Suprapubic skin (tissue), 4 donors: ENCODE measurements around the gene PIEZO1. TPM values are rescaled to one million over a fixed set of nuclear protein-coding genes. Genes with fewer than 3 reads are reported as not detected.

Source experiments
- DNase-seq, 2 donors: peaks; one replicate each; pipeline ENCODE4 v3.0.0-alpha.2; 2019; ENCODE audit warnings: low spot score in 2 of 2
- H3K27ac ChIP-seq: fragments of 200-600 bp; sonication (generic); one replicate; pipeline ENCODE4 v1.5.1; 2019
- H3K27me3 ChIP-seq: fragments of 200-600 bp; sonication (generic); one replicate; pipeline ENCODE4 v1.5.1; 2019
- H3K36me3 ChIP-seq: fragments of 200-600 bp; sonication (generic); one replicate; pipeline ENCODE4 v1.5.1; 2019
- H3K4me1 ChIP-seq: fragments of 200-600 bp; sonication (generic); one replicate; pipeline ENCODE4 v1.5.1; 2019
- H3K4me3 ChIP-seq: fragments of 200-600 bp; sonication (generic); one replicate; pipeline ENCODE4 v1.5.1; 2019; ENCODE audit warnings: mild to moderate bottlenecking
- H3K9me3 ChIP-seq: fragments of 200-600 bp; sonication (generic); one replicate; pipeline ENCODE4 v1.5.1; 2019
- CTCF ChIP-seq, 2 donors: fragments of 200-600 bp in 1 of 2; fragments of 450-650 bp in 1 of 2; sonication (generic) in 1 of 2; IDR thresholded peaks; one replicate each; pipeline ENCODE4 v1.5.1; 2016 to 2019; ENCODE audit warnings: antibody characterized with exemption in 2 of 2, mild to moderate bottlenecking in 1 of 2, moderate library complexity in 1 of 2
- EP300 ChIP-seq: sonication (generic); formaldehyde crosslinking; IDR thresholded peaks from one replicate; pipeline ENCODE4 v1.6.1; 2017; ENCODE audit warnings: antibody characterized with exemption
- POLR2A ChIP-seq, 2 donors: fragments of 450-650 bp; IDR thresholded peaks; one replicate each; pipeline ENCODE4 v1.6.1; 2017; ENCODE audit warnings: antibody characterized with exemption in 2 of 2, mild to moderate bottlenecking in 2 of 2, moderate library complexity in 2 of 2
- POLR2AphosphoS5 ChIP-seq, 3 donors: sonication (generic); formaldehyde crosslinking; IDR thresholded peaks; one replicate each; pipeline ENCODE4 v1.6.1; 2017; ENCODE audit warnings: antibody characterized with exemption in 3 of 3
- WGBS: methylation state at CpG from one replicate; pipeline ENCODE4 v1.1.5; 2018; 5-methylcytosine and 5-hydroxymethylcytosine counted together
- total RNA-seq, 4 donors: library from RNA; depleted of rRNA; stranded (reverse); fragments of >200 nt; gene quantifications; one replicate each; pipeline ENCODE4 v1.1.0, GENCODE V29; 2016

PIEZO1 gene
- total RNA-seq, 4 donors from 2014 or later: 185 to 269 (median 224) TPM

- Histone ChIP-seq H3K27ac (no peak overlapping the region), H3K9me3 (no peaks in the 10 kb centered on the region), H3K36me3 (peaks cover 44% of the 10 kb centered on the region), H3K4me3 (no peak overlapping the region), H3K4me1 (peaks cover 8% of the 10 kb centered on the region), H3K27me3 (no peaks in the 10 kb centered on the region)
- DNase-seq: no peak
- TF ChIP-seq POLR2AphosphoS5 (IDR thresholded peaks at IDR 0.05) (no peak), CTCF (IDR thresholded peaks at IDR 0.05) (no peak), POLR2A (IDR thresholded peaks at IDR 0.05) (no peak), EP300 (no peak)
- no CpG with 5 or more reads among the region's 25 CpGs for WGBS
Observed at GRCh38 chr16:88712362-88712979, 72.5 kb downstream of the PIEZO1 start.

DNA sequence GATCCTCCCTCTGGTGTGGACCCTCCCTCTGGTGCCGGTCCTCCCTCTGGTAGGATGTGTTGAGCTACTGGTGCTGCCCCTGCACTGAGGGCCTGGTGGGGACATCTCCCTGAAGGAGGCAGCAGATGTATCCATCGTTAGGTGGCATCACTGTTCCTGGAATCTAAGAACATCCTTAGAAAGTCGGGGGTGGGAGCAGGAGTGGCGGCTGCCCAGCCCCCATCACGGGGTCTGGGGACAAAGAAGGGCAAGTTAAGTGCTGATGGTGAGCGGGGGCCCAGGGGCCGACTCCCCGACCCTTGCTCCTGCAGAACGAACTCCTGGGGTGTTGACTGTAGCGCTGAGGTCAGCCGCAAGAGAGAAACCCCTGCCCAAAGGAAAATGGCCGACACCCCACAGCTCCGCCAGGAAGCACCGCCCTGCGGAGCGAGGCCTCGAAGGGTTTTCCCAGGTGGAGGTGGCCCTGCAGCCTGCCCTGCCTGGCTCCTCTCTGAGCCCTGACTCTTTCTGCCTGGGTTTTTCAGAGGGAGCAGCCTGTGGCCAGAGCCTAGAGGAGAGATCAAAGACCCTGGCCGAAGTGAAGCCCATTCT lies 73.2 kb downstream of the PIEZO1 start:
- Histone ChIP-seq H3K36me3 (peaks cover 37% of the 10 kb centered on the region), H3K9me3 (no peaks in the 10 kb centered on the region), H3K27ac (no peak overlapping the region), H3K4me1 (peaks cover 15% of the 10 kb centered on the region), H3K27me3 (no peaks in the 10 kb centered on the region), H3K4me3 (no peak overlapping the region)
- DNase-seq: no peak
- TF ChIP-seq POLR2A (IDR thresholded peaks at IDR 0.05) (no peak), CTCF (IDR thresholded peaks at IDR 0.05) (no peak), POLR2AphosphoS5 (IDR thresholded peaks at IDR 0.05) (no peak)
- 63% methylated on average over 4 of the region's 18 CpGs for WGBS

GRCh38 chr16:88710556-88710955 lies 74.5 kb downstream of the PIEZO1 start:
- 71% methylated on average over 12 of the region's 16 CpGs for WGBS
- H3K36me3 ChIP-seq: peaks cover 24% of the 10 kb centered on the region
- H3K9me3 ChIP-seq: no peaks in the 10 kb centered on the region
- TF ChIP-seq POLR2A (IDR thresholded peaks at IDR 0.05) (no peak), EP300 (no peak), CTCF (IDR thresholded peaks at IDR 0.05) (no peak), POLR2AphosphoS5 (IDR thresholded peaks at IDR 0.05) (no peak)
- H3K4me1 ChIP-seq: peaks cover 20% of the 10 kb centered on the region
- H3K27me3 ChIP-seq: no peaks in the 10 kb centered on the region
- H3K27ac ChIP-seq: no peak overlapping the region
- no peak for DNase-seq
- no peak overlapping the region for H3K4me3 ChIP-seq

GRCh38 chr16:88706965-88707826 lies 77.8 kb downstream of the PIEZO1 start:
- TF ChIP-seq POLR2AphosphoS5 (IDR thresholded peaks at IDR 0.05) (no peak), POLR2A (IDR thresholded peaks at IDR 0.05) (no peak), EP300 (no peak), CTCF (IDR thresholded peaks at IDR 0.05) (no peak)
- Histone ChIP-seq H3K9me3 (no peaks in the 10 kb centered on the region), H3K36me3 (peaks cover 5% of the 10 kb centered on the region), H3K4me3 (peak overlapping the region; percentile 100), H3K27me3 (no peaks in the 10 kb centered on the region), H3K27ac (peak overlapping the region; percentile 89), H3K4me1 (peaks cover 49% of the 10 kb centered on the region)
- WGBS: 32% methylated on average over 16 of the region's 17 CpGs
- DNase-seq: no peak
